KOPT-K1 (cell line): Measurements from ENCODE around the gene LMF2.

Source experiments
- H3K27ac ChIP-seq: fragments of 200-600 bp; sonication (generic); 2 replicates; pipeline ENCODE4 v1.5.1; 2016; ENCODE audit warnings: antibody characterized with exemption, mild to moderate bottlenecking, low read depth, low read length; ENCODE audit not compliant: poor library complexity, severe bottlenecking
- H3K36me3 ChIP-seq: fragments of 200-600 bp; sonication (generic); 2 replicates; pipeline ENCODE4 v1.5.1; 2017; ENCODE audit warnings: antibody characterized with exemption, mild to moderate bottlenecking, low read length, moderate library complexity; ENCODE audit not compliant: insufficient read depth
- H3K9me3 ChIP-seq: fragments of 200-600 bp; sonication (generic); 2 replicates; pipeline ENCODE4 v1.5.1; 2017; ENCODE audit warnings: antibody characterized with exemption, low read length, mild to moderate bottlenecking; ENCODE audit not compliant: insufficient read depth, poor library complexity, severe bottlenecking

Gene LMF2

DNA sequence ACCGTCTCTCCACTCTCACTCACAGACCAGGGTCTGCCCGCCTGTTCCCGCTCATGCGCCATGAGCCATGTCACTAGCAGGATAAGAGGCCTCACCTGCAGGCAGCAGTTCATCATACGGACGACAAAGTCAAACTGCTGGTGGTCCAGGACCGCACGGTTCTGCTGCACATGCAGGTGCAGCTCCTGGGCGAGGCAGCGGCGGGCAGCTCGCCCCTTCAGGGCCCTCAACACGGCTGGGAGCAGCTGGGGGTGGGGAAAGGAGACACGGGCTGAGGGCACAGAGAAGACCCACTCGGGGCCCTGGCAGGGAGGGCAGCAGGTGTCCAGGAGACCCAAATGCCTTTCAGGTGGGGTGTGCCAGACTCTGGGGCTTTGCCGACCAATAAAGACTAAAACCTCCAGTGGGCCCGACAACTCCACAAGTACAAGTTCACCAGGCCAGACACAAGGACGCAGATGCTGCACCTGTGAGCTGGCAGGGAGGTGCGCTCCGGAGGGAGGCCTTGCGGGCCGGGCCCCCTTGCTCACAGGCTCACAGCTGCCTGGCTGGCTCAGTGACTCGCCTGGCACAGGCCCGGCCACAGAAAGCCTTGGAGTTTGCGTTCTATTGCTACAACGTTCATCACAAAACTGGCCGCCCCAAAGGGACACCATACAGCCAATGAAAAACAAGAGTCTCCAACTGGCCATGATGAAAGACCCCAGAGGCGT lies 44.2 kb downstream of the LMF2 start:
- H3K9me3 ChIP-seq: no peaks in the 10 kb centered on the region
- no peak overlapping the region for H3K27ac ChIP-seq
- peaks cover 92% of the 10 kb centered on the region for H3K36me3 ChIP-seq

- Histone ChIP-seq H3K27ac (no peak overlapping the region), H3K9me3 (no peaks in the 10 kb centered on the region), H3K36me3 (peaks cover 100% of the 10 kb centered on the region)
Measured at GRCh38 chr22:50461979-50462540, 45.4 kb downstream of the LMF2 start.

- peaks cover 100% of the 10 kb centered on the region for H3K36me3 ChIP-seq
- H3K9me3 ChIP-seq: no peaks in the 10 kb centered on the region
- no peak overlapping the region for H3K27ac ChIP-seq
Measured at GRCh38 chr22:50461536-50461935, 46.0 kb downstream of the LMF2 start.

- peaks cover 99% of the 10 kb centered on the region for H3K36me3 ChIP-seq
- no peak overlapping the region for H3K27ac ChIP-seq
Measured at GRCh38 chr22:50460938-50461337, 46.6 kb downstream of the LMF2 start.

DNA sequence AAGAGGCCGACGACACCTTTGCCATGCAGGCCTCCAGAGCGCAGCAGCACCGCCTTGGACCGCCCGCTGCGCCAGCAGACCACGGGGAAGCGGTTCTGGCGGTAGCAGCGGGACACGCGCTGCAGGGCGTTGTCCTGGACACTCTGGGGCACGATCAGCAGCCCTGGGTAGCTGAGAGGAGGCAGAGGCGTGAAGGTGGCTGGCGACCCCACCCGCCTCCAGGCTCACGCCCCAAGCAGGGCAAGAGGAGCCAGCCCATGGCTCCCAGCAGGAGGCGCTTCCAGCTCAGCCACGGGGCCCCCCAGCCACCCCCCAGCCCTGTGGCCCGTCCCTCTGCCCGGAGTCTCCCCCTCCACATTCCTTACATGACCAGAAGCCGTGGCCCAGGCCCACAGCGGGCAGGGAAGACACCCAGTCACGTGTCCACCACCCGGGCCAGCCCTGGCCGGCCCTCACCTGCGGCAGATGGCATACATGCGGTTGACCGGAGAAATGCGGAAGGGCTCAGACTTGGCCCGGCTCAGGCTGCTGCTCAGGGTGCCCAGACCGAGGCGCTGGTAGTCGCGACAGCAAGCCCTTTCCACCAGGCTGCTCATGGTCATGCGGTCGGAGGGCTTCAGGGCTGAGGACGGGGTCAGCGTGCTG lies 47.9 kb downstream of the LMF2 start:
- Histone ChIP-seq H3K36me3 (peaks cover 99% of the 10 kb centered on the region), H3K9me3 (no peaks in the 10 kb centered on the region), H3K27ac (no peak overlapping the region)

More at GRCh38 chr22:50460938-50461337, 46.6 kb downstream of the LMF2 start:
- no peaks in the 10 kb centered on the region for H3K9me3 ChIP-seq

DNA sequence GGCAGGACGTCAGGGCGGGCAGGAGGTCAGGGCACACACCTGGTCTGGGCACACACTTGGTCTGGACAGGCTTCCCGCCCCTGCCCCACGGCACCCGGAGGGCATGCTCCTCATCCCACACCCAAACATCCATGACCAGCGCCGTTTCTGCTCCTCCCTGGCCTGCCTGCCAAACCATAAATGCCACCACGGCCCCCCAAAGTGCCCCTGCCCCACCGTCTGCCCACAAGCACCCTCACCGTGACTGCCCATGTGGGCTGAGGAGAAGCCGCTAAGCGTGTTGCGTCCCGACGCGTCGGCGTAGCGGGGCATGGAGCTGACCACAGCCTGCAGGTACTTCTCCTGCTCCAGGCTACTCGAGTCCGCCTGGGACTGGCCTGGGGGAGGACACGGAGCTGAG lies 48.5 kb downstream of the LMF2 start:
- peaks cover 99% of the 10 kb centered on the region for H3K36me3 ChIP-seq

DNA sequence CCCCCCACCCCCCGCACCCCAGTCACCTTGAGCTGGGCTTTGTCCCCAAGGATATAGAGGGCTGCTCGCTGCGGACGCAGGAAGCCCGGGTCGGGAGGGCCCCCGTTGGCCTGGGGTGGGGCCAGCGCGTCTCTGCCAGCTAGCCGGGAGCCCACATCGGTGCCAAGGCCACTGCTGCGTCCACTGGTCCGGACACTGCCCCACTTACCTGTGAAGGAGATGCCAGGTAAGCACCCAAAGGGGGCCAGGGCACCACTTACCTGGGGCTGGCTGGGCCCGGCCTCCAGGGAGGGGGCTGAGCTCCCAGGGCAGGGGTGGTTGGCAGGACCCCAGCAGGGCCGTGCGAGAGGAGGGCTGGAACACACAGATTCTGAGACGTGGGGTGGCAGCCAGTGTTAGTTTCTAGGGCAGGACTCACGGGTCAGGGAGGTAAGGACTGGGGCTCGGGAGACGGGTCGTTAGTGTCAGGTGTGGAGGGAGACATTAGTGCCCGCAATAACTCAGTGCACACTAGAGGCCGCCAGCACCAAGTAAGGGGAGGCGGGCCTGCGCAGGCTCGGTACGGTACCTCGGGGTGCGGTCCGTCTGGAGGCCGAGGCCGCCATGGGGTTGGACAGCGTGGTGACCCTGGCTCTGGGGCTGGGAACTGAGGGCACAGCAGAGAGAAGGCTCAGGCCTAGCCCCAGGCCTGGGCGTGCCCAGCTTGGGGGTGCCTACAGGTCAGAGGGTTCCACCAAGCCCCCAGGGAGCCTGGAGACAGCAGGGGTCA lies 50.9 kb downstream of the LMF2 start:
- H3K27ac ChIP-seq: no peak overlapping the region

More for the DNA sequence above, 48.5 kb downstream of the LMF2 start:
- H3K9me3 ChIP-seq: no peaks in the 10 kb centered on the region
- no peak overlapping the region for H3K27ac ChIP-seq

DNA sequence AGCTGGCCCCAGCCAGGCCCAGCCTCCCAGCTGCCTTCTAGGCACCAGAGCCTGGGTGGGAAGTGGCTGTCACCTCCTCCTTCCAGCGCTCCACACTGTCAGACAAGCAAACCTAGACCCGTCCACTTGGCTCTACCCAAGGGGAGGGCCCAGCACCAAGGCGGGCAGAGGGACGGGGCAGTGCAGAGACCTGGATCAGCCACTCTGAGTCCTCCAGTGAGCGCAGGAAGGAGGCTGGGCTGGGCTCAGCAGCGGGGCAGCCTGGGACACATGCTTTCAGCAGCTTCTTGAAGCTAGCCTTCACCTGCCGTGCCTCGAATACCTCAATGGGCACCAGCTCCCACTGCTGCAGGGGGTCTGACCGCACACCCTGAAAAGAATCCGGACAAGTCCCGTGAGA lies 51.5 kb downstream of the LMF2 start:
- no peak overlapping the region for H3K27ac ChIP-seq
- H3K36me3 ChIP-seq: peaks cover 99% of the 10 kb centered on the region
- no peaks in the 10 kb centered on the region for H3K9me3 ChIP-seq

More for the DNA sequence above, 50.9 kb downstream of the LMF2 start:
- Histone ChIP-seq H3K36me3 (peaks cover 99% of the 10 kb centered on the region), H3K9me3 (no peaks in the 10 kb centered on the region)

- peaks cover 99% of the 10 kb centered on the region for H3K36me3 ChIP-seq
Measured at GRCh38 chr22:50455201-50455600, 52.3 kb downstream of the LMF2 start.

DNA sequence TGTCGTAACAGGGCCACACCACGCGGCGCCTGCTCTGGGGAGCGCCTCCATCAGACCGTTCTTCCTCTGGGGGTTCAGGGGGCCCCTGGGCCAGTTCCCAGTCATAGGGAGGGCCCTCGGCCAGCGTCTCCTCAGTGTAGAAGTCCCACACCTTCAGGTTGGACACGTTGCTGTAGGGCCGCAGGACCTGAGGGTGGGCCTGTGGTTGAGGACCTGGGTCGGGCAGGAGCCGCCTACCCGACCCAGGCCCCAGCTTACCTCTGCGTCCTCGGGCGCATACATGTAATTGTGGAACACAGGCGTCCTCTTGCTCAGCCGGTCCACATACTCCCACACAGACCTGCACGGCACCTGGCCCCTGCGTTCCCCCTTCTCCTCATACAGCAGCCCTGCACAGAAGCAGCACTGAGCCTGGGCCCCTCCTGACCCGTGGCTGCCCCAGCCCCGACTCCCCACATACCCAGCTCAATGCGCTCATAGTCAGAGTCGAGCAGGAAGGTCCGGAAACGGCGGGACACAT lies 52.9 kb downstream of the LMF2 start:
- peaks cover 99% of the 10 kb centered on the region for H3K36me3 ChIP-seq
- H3K27ac ChIP-seq: no peak overlapping the region
- H3K9me3 ChIP-seq: no peaks in the 10 kb centered on the region

More at GRCh38 chr22:50455201-50455600, 52.3 kb downstream of the LMF2 start:
- Histone ChIP-seq H3K27ac (no peak overlapping the region), H3K9me3 (no peaks in the 10 kb centered on the region)
